GM19023 (cell line): ENCODE measurements around the gene ADAMTS12.
"Not testable (repeated sequence)": the region's sequence is repeated elsewhere in the genome, so short reads cannot be mapped to it uniquely, and the experiment has no call there.

Experiments
- ATAC-seq: cut with Tn5 transposase; IDR thresholded peaks from one replicate; pipeline ENCODE4 v1.9.1; 2021; ENCODE audit warnings: mild to moderate bottlenecking, moderate library complexity; ENCODE audit not compliant: unreplicated experiment

ADAMTS12 gene

GRCh38 chr5:33537240-33537639 lies 354.6 kb downstream of the ADAMTS12 start:
- no peak for ATAC-seq

GRCh38 chr5:33536802-33537201 lies 355.0 kb downstream of the ADAMTS12 start:
- no peak for ATAC-seq

- ATAC-seq = no peak
Observed at GRCh38 chr5:33531824-33532223, 360.0 kb downstream of the ADAMTS12 start.

DNA sequence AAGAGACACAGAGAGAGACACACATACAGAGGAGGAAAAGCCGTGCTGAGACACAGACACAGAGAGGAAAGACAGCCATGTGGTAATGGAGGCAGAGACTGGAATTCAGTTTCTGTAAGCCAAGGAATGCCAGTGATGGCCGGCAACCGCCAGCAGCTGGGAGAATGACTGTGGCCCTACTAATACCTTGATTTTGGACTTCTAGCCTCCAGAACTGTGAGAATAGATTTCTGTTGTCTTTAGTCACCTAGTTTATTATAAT lies 360.8 kb downstream of the ADAMTS12 start:
- no peak for ATAC-seq

DNA sequence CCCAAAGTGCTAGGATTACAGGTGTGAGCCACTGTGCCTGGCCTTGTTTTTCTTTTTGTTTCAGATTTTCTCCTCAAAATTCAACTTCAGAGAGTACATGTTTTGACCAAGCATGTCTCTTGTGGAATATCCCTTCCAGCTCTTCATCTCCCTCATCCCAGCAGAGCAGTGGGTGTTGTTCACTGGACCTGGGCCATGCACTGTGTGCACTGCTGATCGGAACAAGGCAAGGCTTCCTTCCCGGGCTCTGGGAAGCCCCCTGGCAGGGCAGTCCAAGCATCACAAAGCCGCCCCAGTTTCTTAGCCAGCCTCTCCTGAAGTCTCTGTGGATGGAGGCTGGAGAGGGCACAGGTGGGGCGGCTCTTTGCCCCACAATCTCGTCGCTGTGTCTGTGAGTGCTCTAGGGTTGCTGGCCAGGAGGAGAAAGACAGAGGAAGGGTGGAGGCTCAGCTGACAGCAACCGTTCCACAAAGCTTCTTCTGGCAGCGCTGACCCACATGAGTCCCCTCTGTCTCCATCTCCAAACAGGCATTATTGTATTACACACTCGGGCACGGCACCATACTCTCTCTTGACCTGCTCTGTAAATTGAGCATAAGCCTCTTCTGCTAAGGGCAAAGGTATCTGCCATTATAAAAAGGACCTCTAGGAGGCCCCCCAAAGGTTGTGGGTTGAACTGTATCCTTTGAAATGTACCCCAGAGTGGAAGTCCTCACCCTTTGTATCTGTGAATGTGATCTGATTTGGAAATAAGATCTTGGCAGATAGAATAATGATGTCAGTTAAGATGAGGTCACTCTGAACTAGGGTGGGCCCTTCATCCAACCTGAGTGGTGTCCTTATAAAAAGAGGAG lies 361.4 kb downstream of the ADAMTS12 start:
- ATAC-seq = no peak

DNA sequence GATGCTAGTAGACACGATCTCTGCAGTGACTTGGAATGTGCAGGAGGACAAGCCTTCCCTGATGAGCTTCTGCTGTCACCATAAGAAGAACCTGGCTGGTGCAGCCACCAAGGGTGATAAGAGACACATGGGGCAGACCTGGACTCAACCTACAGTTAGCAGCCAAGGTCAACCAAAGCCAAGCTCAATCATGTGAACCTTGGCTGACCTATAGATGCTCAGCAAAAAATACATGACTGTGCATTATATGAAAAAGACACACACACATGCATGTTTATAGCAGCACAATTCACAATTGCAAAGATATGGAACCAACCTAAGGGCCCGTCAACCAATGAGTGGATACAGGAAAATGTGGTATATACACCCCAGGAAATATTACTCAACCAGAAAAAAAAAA lies 364.1 kb downstream of the ADAMTS12 start:
- ATAC-seq = no peak

DNA sequence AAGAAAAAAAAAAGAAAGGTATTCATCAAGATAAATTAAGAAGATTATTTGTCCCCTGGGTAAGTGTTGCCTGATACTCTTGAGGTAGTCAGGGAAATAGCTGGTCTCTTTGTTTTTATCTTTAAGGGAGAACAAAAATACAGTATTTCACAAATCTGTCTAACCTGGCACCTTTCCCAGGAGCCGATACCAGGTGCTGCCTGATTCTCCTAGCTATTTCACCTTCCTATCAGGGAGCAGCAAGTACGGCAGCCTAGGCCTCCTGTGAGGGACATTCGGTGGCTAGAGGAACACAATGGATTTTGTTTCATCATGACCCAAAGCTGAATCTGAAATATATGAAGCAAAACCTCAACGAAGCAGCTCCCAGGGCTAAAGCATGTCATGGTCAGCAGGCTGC lies 365.0 kb downstream of the ADAMTS12 start:
- no peak for ATAC-seq

DNA sequence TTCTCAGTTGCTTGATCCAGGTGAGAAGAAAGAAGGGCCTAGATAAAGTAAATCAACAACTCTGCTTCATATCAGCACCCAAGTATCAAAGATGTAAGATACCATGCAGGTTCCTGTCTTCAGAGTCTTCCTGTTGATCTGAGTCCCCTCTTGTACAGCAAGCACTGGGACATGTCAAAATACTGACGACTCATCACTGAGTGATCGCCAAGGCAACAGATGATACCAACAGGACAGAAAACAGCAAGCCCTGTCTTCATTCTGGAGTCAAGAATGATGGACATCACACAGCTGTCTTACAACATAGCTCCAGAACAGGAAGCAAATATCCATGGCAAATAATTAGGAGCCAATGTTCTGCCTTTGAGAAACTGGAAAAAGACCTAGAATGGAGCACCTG lies 367.3 kb downstream of the ADAMTS12 start:
- no peak for ATAC-seq

DNA sequence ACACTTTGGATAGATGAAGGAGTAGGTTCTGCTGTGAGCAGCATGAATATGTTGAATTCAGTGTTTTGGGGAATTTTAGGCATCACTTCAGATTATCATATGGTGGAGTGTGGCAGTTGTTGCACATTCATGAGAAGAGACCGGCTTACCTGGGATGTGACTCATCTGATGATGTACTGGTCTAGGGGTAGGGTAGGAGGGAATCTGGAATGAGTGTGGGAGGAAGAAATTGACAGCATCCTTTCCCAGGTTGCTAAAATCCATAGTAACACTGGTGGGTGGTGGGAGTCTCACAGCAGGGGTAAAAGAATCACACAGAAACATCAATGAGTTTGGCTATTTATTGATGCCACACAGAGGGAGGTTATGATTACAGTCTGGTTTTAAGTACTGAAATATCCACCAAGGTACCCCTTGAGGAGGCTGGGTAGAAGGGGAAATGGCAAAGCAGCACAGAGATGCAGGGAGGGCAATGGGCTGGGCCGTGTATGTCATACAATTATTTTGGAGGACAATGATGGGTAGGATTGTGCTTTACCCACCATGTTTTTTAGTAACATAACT lies 368.5 kb downstream of the ADAMTS12 start:
- ATAC-seq = no peak

DNA sequence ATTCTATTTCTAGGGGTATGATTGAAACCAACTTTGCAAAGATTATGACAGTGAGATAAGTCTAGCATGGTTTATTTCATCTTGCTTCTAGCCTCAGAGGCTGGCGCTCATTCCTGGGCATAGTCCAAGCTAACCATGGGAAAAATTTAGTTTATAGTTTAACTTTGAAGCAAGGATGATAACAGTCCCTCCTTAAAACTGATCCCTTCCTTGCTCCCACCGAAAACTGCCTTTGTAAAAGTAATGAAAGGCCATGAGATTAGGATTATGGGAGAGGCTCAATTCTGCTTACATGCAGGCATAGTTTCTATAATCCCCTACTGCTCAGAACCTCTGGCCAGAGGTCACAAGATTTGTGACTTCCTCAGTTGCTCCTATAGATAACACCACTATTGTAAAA lies 375.4 kb downstream of the ADAMTS12 start:
- ATAC-seq = no peak

DNA sequence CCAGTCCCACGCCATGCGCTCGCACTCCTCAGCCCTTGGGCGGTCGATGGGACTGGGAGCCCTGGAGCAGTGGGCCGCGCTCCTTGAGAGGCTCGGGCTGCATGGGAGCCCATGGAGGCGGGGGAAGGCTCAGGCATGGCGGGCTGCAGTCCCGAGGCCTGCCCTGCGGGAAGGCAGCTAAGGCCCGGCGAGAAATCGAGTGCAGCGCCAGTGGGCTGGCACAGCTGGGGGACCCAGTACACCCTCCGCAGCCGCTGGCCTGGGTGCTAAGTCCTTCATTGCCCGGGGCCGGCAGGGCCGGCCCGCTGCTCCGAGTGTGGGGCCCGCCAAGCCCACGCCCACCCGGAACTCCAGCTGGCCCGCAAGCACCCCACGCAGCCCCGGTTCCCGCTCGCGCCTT lies 376.4 kb downstream of the ADAMTS12 start:
- ATAC-seq = not testable (repeated sequence)

DNA sequence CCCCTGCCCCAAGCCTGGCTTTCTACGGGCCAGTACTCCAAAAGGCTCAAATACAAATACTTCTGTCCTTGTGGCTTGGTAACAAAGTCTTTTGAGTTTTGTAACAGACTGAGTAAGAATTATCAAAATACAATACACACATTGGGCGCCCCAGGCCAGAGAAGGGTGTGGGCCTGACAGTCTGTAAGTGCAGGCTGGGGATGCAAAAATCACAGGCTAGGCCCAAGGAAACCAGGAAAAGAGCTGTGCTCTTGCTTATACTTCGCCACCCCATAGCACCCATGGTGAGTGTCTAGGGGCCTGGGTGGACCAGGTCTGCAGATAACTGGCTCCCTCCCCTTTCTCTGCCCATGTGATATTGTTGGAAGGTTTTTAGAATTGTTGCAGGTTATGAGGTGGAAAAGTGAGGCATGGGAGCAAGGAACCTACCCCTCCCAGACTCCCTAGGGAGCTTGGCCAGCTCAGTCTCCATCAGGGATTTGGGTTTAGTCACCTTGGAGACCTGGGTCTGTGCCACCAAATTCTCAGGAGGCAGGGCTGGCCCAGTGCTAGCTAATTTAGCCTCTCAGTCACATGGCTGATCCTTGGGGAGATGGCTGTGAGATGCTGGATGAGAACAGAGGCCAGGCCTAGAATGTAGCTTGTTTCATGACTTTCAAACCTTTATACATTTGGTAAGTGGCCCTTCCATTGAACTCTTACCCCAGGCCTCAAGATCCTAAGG lies 378.2 kb downstream of the ADAMTS12 start:
- ATAC-seq = no peak

DNA sequence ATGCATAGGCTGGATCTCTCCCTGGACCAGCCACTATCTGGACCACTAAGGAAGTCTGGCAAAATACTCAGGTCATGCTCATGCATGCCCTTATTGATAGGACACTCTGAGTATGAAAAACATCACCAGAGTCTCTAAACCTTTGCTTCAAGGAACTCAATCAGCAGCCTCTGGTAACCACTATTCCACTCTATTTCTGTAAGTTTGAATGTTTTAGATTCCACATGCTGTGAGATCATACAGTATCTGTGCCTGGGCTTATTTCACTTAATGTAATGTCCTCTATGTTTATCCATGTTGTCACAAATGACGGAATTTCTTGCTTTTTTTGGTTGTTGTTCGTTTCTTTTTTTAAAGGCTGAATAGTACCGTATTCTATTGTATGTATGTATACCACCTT lies 382.8 kb downstream of the ADAMTS12 start:
- ATAC-seq = no peak

- no peak for ATAC-seq
Observed at GRCh38 chr5:33507426-33507825, 384.4 kb downstream of the ADAMTS12 start.

DNA sequence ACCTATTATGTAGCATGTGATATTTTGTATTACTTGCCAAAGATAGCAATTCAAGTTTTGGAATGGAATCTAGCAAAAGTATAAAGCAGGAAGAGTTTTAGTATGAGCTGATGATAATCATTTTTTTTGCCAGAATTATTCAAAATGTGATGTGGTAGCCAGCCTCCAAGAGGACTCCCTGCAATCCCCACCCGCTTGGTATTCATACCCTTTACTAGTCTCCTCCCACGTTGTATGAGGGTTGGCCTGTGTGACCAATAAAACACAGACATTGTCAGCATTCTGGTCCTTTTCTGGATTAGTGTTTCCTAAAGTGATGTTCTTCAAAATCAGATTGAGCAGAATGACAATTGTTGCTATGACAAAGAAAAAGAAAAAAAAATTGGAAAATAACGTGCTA lies 387.2 kb downstream of the ADAMTS12 start:
- ATAC-seq = no peak

GRCh38 chr5:33501899-33502298 lies 389.9 kb downstream of the ADAMTS12 start:
- no peak for ATAC-seq

- ATAC-seq = no peak
Observed at GRCh38 chr5:33501260-33501659, 390.5 kb downstream of the ADAMTS12 start.

- no peak for ATAC-seq
Observed at GRCh38 chr5:33494466-33494865, 397.3 kb downstream of the ADAMTS12 start.

- ATAC-seq = no peak
Observed at GRCh38 chr5:33491941-33492340, 399.8 kb downstream of the ADAMTS12 start.

GRCh38 chr5:33490071-33490665 lies 401.6 kb downstream of the ADAMTS12 start:
- no peak for ATAC-seq

GRCh38 chr5:33489481-33490067 lies 402.2 kb downstream of the ADAMTS12 start:
- ATAC-seq = no peak
